Calu3 (cell line): ENCODE measurements around the gene DMD. TPM values are rescaled to one million over a fixed set of nuclear protein-coding genes. Genes with fewer than 3 reads are reported as not detected.

Experiments
- BruUV-seq: library from RNA; stranded (reverse); fragments of 400-500 nt; replicated peaks from 2 replicates; lab custom pipeline; 2021; lab: Mats Ljungman, UMichigan
- CTCF ChIA-PET: fragments of 300-600 bp; sonication (Branson Sonifier 250); formaldehyde crosslinking; loops from one replicate; lab custom pipeline; 2022; ENCODE audit warnings: antibody characterized with exemption; lab: Charles Lee
- DNase-seq: peaks from one replicate; pipeline ENCODE4 v3.0.0; 2022
- H3K27ac Mint-ChIP-seq: one replicate; pipeline ENCODE4 v1.8.0; 2022; ENCODE audit warnings: mixed read lengths; ENCODE audit not compliant: unreplicated experiment
- H3K27me3 Mint-ChIP-seq: one replicate; pipeline ENCODE4 v1.8.0; 2022; ENCODE audit warnings: mixed read lengths; ENCODE audit not compliant: unreplicated experiment
- H3K36me3 Mint-ChIP-seq: one replicate; pipeline ENCODE4 v1.8.0; 2022; ENCODE audit warnings: mild to moderate bottlenecking, moderate library complexity, mixed read lengths; ENCODE audit not compliant: insufficient read depth, unreplicated experiment
- H3K4me1 Mint-ChIP-seq: one replicate; pipeline ENCODE4 v1.8.0; 2022; ENCODE audit warnings: mild to moderate bottlenecking, low read depth, mixed read lengths; ENCODE audit not compliant: unreplicated experiment
- H3K4me3 Mint-ChIP-seq: one replicate; pipeline ENCODE4 v1.8.0; 2022; ENCODE audit warnings: mild to moderate bottlenecking, low read depth, moderate library complexity, mixed read lengths; ENCODE audit not compliant: unreplicated experiment
- H3K9me3 Mint-ChIP-seq: one replicate; pipeline ENCODE4 v1.8.0; 2022; ENCODE audit warnings: low read depth, mixed read lengths; ENCODE audit not compliant: unreplicated experiment
- CTCF ChIP-seq: fragments of 200-600 bp; IDR thresholded peaks from one replicate; pipeline ENCODE4 v1.8.0; 2022; ENCODE audit warnings: antibody characterized with exemption; ENCODE audit not compliant: unreplicated experiment
- intact Hi-C: fragments of 100-400 bp; cut with micrococcal nuclease; formaldehyde crosslinking; loops from one replicate; pipeline ENCODE4 v1.10.0; 2022; ENCODE audit not compliant: unreplicated experiment
- total RNA-seq: library from RNA; stranded (reverse); gene quantifications from 2 replicates; pipeline ENCODE4 v1.2.3, GENCODE V29; 2022

DMD gene
- total RNA-seq, 1 experiment from 2014 or later = 11.6 TPM

- Mint-ChIP-seq H3K9me3 (no peaks in the 10 kb centered on the region), H3K36me3 (no peaks in the 10 kb centered on the region), H3K4me3 (no peak overlapping the region), H3K4me1 (no peaks in the 10 kb centered on the region), H3K27me3 (no peaks in the 10 kb centered on the region), H3K27ac (no peak overlapping the region)
- no peak for DNase-seq
- intact Hi-C loops = no loop called here
- CTCF ChIA-PET = no interaction called here
- BruUV-seq = no TSS peak
- no peak for TF ChIP-seq CTCF
Observed at GRCh38 chrX:32370456-32371205, 840.7 kb downstream of the DMD start.

DNA sequence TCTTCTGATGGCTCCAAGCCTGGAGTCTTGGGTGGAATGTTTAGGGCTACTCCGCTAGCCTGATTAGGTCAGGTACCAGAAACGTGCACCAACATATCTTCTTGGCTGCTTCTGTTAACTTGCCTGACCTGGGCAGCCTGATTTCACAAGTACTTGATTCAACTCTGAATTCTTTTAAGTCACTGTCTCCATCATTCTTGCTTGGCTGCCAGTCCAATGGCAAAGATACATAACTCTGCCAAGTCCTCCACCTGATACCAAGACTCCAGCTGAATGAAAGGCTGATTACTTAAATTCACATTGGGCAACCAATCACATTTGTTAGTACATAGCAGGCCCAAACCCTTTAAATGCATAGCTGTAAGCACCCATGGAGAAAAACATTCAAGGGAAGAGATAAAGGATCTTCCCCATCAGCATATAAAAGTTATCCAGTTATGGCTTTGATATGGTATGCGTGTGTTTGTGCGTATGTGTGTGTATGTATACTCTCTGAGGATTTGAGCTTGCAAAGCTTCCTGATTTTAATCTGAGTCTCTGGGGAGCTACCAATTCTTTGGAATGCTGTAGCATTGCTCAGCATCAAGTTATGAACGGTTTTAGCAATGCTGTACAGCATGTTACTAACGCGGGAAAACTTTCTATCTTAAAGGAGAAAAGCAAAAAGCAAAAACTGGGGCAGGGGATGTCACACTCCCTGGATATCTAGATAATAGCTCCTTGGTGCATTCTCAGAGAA is 917.2 kb downstream of the DMD start:
- Mint-ChIP-seq H3K36me3 (no peaks in the 10 kb centered on the region), H3K27ac (no peak overlapping the region), H3K9me3 (peaks cover 8% of the 10 kb centered on the region), H3K4me1 (no peaks in the 10 kb centered on the region), H3K27me3 (no peaks in the 10 kb centered on the region), H3K4me3 (no peak overlapping the region)
- DNase-seq = no peak
- CTCF ChIA-PET = no interaction called here
- intact Hi-C loops = no loop called here
- TF ChIP-seq CTCF = no peak
- BruUV-seq = no TSS peak

DNA sequence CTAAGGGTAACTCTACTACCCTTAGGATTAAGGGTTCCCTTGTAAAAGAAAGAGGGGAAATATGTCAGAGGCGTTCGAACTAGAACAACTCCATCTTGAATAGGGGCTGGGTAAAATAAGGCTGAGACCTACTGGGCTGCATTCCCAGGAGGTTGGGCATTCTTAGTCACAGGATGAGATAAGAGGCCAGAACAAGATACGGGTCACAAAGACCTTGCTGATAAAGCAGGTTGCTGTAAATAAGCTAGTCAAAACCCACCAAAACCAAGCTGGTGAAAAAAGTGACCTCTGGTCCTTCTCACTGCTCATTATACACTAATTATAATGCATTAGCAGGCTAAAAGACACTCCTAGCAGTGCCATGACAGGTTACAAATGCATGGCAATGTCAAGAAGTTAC is 922.0 kb downstream of the DMD start:
- peaks cover 8% of the 10 kb centered on the region for H3K9me3 Mint-ChIP-seq
- H3K4me1 Mint-ChIP-seq = no peaks in the 10 kb centered on the region
- CTCF ChIA-PET = no interaction called here
- no peak overlapping the region for H3K27ac Mint-ChIP-seq
- TF ChIP-seq CTCF = no peak
- intact Hi-C loops = no loop called here
- DNase-seq = no peak
- H3K4me3 Mint-ChIP-seq = no peak overlapping the region
- BruUV-seq = no TSS peak
- no peaks in the 10 kb centered on the region for H3K27me3 Mint-ChIP-seq
- H3K36me3 Mint-ChIP-seq = no peaks in the 10 kb centered on the region

DNA sequence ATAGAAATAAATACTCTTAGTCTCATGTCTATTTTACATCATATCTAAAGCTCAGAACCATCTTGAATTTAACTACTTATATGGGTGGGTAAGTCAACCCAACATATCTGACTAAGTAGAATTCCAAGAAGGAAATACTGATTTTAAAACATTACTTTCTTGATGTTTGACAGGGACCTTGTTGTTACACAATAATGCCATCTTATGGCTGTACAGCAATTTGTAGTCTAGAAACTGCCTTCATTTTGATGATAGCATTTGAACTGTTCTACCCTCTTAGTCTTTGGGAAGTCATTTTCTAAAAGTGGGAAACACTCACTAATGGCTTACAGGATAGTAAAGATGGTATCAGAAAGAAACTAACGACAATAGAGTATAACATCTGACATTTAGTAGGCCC is 929.5 kb downstream of the DMD start:
- H3K4me3 Mint-ChIP-seq = no peak overlapping the region
- no peak overlapping the region for H3K27ac Mint-ChIP-seq
- no TSS peak for BruUV-seq
- H3K4me1 Mint-ChIP-seq = no peaks in the 10 kb centered on the region
- no peak for DNase-seq
- intact Hi-C loops = no loop called here
- no peaks in the 10 kb centered on the region for H3K27me3 Mint-ChIP-seq
- CTCF ChIA-PET = no interaction called here
- H3K36me3 Mint-ChIP-seq = no peaks in the 10 kb centered on the region
- TF ChIP-seq CTCF = no peak
- H3K9me3 Mint-ChIP-seq = peaks cover 5% of the 10 kb centered on the region
